NCI-H2107 treated with DMSO at 0.1 percent for 48 hours (cell line): Measurements from ENCODE around the gene ARFGAP2.

ENCODE experiments used
- DNase-seq: peaks from one replicate; lab custom pipeline; 2025; ENCODE audit not compliant: unreplicated experiment; lab: John Stamatoyannopoulos, UW

The ARFGAP2 gene

GRCh38 chr11:47187723-47188122 lies 11.0 kb upstream of the ARFGAP2 start:
- DNase-seq, result no peak

GRCh38 chr11:47186700-47187695 lies 10.3 kb upstream of the ARFGAP2 start:
- no peak for DNase-seq

- DNase-seq, result no peak
Observed at GRCh38 chr11:47186076-47186699, 9.5 kb upstream of the ARFGAP2 start, which contains the start of gene PACSIN3. PACSIN3 (minus strand) TSS chr11:47186434; CDS start chr11:47182727, 3,707 bp downstream.

GRCh38 chr11:47185305-47186075 lies 8.8 kb upstream of the ARFGAP2 start:
- no peak for DNase-seq

GRCh38 chr11:47184711-47185304 lies 8.1 kb upstream of the ARFGAP2 start:
- DNase-seq, result no peak

GRCh38 chr11:47183969-47184368 lies 7.3 kb upstream of the ARFGAP2 start:
- DNase-seq, result no peak

GRCh38 chr11:47183031-47183856 lies 6.6 kb upstream of the ARFGAP2 start:
- DNase-seq, result no peak

GRCh38 chr11:47182380-47182779 lies 5.7 kb upstream of the ARFGAP2 start:
- no peak for DNase-seq

GRCh38 chr11:47181271-47181670 lies 4.6 kb upstream of the ARFGAP2 start:
- no peak for DNase-seq

- no peak for DNase-seq
Observed at GRCh38 chr11:47180006-47180787, 3.5 kb upstream of the ARFGAP2 start.

GRCh38 chr11:47179655-47179991 lies 2.9 kb upstream of the ARFGAP2 start:
- DNase-seq, result peak; percentile 5

- no peak for DNase-seq
Observed at GRCh38 chr11:47178737-47179654, 2.3 kb upstream of the ARFGAP2 start.

GRCh38 chr11:47178316-47178715 lies 1.6 kb upstream of the ARFGAP2 start:
- DNase-seq, result no peak

GRCh38 chr11:47177846-47178245 lies 1.2 kb upstream of the ARFGAP2 start:
- DNase-seq, result no peak

GRCh38 chr11:47177229-47177845 lies 658 bp upstream of the ARFGAP2 start:
- peak; percentile 27 for DNase-seq

GRCh38 chr11:47175746-47176327 lies 842 bp downstream of the ARFGAP2 start:
- DNase-seq, result no peak

GRCh38 chr11:47172740-47173336 lies 3.8 kb downstream of the ARFGAP2 start:
- no peak for DNase-seq
